A673 (cell line): ENCODE data around the gene AK5.

Experiments
- CTCF ChIP-seq: fragments of 300-800, 200-600 bp; sonication (generic); conservative IDR thresholded peaks from 2 replicates; pipeline ENCODE4 v1.5.1; 2017; ENCODE audit warnings: low read depth, mild to moderate bottlenecking, antibody characterized with exemption, low read length, moderate library complexity, mixed read lengths
- EZH2 ChIP-seq: fragments of 200-600 bp; sonication (generic); IDR thresholded peaks from 2 replicates; pipeline ENCODE4 v1.6.1; 2017; ENCODE audit warnings: borderline replicate concordance, low read depth, mild to moderate bottlenecking, mixed read lengths, antibody characterized with exemption, low read length; ENCODE audit not compliant: poor library complexity, severe bottlenecking

DNA sequence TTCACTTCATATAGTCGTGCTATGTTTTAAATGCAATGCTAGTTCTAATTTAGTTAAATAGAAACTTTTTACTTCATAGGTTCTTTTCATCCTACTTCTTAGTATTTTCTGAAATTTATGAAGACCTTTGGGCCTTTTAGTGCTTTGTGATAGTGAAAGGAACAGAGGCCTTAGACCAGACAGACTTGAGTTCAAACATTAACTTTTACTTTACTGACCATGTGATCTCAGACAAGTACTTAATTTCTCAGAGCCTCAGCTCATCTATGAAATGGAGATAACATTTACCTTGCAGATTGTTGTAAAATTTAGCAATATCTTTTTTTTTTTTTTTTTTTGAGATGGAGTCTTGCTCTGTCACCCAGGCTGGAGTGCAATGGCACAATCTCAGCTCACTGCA, 57.5 kb downstream of the AK5 start:
- TF ChIP-seq CTCF = no peak
- no peak for TF ChIP-seq EZH2
